ENCODE data around the gene RPS6KB2.

Gene RPS6KB2

DNA sequence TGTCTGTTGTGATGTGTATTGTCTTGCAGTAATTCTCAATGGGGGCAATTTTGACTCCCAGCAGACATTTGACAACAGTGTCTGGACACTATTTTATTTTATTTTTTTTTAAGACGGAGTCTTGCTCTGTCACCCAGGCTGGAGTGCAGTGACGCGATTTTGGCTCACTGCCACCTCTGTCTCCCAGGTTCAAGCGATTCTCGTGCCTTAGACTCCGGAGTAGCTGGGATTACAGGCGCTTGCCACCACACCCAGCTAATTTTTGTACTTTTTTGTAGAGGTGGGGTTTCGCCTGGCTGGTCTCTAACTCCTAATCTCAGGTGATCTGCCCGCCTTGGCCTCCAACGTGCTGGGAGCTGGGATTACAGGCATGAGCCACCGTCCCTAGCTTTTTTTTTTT lies 1.4 kb downstream of the RPS6KB2 start:
- no peak for DNase-seq

DNA sequence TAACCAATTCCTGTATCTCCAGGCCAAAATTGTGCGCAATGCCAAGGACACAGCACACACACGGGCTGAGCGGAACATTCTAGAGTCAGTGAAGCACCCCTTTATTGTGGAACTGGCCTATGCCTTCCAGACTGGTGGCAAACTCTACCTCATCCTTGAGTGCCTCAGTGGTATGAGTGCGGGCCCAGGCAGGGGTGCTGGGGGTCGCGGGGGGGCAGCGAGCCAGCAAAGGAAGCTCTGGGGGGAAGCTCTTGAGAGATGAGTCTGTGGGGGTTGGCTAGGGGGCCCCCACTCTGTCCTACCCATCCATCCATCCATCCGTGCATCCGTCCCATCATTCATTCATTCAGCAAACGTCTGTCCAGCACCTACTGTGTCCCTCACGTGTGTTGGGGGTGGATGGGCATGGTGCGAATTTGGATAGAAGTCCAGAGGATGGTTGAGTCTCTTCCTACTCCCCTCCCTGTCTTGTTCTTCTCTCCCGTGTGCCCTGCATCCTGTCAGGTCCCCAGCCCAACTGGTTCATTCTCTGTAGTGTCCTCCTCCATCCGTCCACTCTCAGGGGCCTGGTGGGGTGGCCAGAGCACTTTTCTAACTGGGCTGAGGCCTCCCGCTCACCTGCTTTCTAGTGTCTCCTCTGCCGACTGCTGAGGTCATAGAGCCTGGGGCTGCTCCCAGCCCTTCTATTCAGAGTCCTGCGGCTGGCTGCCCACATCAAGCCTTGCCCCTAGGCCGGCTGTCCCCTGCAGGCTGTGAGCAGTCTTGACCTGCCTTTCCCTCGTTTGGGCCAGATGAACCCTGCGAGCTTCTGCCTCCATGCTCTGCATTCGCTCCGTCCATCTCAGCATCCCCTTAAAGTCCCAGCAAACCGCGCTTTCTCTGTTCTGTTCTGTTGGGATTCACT lies 3.3 kb downstream of the RPS6KB2 start:
- no peak for DNase-seq

DNA sequence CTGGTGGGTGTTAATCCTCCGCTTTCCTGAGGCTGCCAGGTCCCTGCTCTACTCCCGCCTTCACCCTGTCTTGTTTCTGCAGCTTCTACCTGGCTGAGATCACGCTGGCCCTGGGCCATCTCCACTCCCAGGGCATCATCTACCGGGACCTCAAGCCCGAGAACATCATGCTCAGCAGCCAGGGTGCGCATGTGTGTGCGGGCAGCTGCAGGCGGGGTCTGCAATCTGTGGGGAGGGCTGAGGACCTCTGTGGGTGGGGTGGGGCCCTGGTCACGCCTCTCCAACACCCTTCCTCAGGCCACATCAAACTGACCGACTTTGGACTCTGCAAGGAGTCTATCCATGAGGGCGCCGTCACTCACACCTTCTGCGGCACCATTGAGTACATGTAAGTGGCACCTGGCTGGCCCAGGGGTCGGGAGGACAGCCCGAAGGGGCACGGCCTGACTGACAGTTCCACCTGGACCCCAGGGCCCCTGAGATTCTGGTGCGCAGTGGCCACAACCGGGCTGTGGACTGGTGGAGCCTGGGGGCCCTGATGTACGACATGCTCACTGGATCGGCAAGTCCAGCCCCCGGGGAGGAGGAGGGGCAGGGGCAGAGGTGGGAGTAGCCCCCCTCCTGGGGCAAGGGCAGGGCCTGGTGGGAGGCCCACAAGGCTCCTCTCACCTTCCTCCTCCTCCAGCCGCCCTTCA lies 4.5 kb downstream of the RPS6KB2 start:
- DNase-seq, result no peak

DNA sequence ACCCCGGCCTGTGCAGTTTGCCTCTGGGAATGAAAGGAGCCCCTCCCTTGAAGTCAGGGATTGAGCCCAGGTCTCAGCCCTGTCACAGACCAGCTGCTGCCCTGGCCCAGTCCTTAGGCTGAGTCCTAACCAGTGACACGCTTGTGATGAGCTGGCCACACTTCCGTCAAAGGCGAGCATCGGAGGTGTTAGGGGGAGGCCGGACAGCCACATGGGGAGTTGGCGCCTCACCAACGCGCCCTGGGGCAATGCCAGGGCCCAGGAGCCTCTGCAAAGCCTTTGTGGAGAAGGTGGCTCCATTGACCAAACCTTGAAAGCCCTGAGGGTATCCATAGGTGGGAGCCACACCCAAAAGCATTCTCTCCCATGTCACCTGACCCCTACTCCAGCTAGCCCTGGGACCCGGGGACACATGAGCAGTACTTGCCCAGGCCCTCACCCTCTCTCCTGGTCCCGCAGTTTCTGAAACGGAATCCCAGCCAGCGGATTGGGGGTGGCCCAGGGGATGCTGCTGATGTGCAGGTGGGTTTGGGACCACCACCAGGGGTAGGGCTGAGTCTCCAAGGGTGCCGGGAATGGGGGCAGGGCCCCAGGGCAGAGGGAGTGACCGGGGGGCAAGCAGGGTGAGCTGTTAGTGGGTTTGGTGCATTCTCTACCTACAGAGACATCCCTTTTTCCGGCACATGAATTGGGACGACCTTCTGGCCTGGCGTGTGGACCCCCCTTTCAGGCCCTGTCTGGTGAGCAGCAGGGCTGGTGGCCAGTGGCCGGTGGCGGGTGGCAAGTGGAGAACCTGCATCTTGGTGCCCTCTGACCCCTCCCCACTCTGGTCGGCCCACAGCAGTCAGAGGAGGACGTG lies 5.5 kb downstream of the RPS6KB2 start:
- DNase-seq, result no peak

DNA sequence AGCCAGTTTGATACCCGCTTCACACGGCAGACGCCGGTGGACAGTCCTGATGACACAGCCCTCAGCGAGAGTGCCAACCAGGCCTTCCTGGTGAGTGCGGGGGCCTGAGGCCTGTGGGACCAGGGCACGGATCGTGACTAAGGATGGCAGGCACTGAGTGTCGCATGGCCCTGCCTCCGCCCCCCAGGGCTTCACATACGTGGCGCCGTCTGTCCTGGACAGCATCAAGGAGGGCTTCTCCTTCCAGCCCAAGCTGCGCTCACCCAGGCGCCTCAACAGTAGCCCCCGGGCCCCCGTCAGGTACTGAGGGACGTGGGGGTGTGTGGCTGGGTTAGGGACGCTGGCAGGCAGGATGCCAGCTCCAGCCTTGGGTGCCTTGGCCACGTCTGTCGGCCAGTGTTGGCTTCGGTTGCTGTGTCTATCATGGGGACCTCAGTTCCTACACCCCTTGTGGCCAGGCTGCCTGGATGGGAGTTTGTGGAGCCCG lies 6.1 kb downstream of the RPS6KB2 start:
- DNase-seq, result no peak

DNA sequence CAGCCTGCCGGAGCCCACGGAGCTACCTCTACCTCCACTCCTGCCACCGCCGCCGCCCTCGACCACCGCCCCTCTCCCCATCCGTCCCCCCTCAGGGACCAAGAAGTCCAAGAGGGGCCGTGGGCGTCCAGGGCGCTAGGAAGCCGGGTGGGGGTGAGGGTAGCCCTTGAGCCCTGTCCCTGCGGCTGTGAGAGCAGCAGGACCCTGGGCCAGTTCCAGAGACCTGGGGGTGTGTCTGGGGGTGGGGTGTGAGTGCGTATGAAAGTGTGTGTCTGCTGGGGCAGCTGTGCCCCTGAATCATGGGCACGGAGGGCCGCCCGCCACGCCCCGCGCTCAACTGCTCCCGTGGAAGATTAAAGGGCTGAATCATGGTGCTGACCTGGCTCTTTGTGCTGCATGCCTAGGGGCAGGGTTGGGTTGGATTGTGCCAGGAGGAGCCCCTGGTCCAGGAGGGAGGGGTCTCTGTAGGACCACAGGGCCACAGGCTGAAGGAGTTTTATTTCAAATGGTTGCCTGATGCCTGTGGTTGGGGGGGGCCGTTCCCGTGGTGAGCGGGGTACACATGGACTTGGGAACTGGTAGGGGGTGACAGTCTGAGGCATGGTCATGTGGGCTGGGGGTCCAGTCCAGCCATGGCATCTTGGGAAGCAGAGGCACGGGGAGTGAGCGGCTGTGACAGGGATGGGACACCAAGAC lies 6.9 kb downstream of the RPS6KB2 start:
- DNase-seq, result no peak

DNA sequence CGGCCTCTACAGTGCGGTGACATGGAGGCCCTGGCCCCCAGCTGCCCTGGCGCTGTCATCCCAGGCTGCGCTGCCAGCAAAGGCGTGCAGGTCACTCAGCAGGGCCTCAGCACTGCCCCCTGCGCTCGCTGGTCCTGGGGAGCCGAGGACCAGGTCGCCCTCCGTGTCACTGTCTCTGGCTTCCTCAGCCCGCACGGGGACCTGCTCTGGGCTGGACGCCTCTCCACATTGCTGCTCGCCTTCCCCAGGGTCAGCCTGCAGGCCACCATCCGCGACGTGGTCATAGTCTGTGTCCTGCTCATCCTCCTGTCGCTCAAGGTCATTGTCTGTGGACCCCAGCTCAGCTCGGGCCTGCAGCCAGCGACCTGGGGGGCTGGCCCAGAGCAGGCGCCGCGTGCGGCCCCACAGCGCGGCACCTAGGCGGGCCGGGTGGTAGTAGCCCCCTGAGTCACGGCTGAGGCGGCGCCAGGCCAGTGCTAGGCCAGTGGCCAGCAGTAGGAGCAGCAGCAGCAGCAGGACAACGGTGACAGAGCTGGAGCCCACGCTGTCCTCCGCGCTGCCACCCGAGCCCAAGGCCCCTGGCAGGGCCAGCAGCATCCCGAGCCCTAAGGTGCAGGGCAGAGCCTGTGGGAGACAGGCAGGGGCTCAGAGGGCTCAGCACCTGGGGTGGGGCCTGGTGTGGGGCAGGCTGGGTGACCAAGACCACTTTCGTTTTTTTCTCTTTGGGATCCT lies 7.6 kb downstream of the RPS6KB2 start:
- no peak for DNase-seq

DNA sequence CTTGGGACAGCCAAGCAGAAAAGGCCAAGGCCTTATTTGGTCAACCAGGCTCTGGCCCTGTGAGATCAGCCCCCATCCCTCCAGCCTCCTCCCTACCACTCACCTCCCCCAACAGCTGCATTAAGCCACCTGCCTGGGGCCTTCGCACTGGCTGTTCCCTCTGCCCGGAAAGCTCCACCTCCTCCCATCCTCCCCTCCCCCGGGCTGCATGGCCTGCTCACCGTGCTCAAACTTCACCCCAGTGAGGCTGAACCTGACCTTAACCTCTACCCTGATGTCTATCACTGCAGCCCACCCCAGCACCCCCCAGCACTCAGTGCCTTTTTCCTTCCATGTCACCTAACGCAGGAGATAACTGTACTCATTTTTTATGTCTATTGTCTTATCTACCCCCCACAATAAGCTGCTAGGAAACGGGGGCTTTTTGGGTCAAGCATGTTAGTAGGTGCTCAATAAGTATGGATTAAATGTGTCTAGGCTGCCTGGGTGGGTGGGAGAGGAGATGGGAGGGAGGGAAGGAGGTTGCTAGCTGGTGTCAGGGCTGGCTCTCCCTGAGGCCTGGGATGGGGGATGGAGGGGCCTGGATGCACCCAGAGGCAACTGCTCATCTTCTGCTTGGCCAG lies 8.3 kb downstream of the RPS6KB2 start:
- no peak for DNase-seq

DNA sequence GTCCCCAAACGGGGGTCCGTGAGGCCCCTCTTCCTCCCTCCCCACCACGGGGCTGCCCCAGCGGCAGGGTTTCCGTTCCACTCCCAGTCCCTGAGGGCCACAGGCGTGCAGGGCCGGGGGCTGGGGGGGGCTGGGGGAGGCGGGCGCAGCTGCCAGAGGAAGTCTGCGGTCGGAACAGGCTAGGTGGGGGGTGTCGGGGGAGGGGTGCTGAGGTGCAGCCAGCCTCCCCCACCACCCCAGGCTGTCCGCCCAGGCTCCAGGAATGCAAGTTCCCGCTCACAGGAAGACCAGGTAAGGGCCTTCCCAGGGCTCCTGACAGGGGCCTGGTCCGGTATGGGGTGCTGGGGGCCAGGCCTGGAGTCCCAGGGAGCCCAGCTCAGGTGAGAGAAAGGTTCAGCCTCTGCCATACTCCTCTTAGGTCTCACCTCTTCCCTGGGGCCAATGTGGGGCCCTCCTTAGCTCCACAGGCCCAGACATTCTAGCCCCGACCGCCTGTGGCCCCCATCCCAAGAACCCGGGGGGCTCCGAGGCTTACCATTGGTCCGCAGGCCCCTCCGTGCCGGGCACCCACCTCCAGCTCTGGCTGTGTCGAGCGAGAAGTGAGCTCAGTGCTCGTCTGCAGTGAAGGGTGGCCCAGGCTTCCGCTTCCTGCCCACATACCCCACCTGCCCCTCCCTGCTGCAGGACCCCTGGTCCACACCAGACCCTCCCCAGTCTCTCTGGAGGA lies 9.0 kb downstream of the RPS6KB2 start, which contains the start of gene PTPRCAP:
TSS of gene PTPRCAP (minus strand) at position 601 of the 727 bp plus-strand sequence. CDS start at position 538, 63 bp downstream.
- DNase-seq, result peak; percentile 71

DNA sequence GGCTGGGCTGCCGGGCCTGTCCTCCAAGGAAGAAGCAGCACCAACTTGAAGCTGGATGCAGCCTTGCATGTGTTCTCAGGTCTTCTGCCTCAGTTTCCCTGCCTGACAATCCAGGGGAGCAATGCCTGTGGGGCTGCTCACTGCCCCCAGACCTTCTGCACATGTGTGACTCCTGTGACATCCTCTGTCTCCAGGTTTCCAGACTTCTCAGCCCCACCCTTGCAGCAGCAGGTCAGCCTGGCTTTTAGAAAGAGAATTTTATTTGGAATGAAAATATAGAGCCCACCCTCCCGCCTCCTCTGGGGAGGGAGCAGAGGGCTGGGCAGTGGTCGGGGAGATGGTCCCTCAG lies 9.5 kb downstream of the RPS6KB2 start:
- DNase-seq, result no peak

DNA sequence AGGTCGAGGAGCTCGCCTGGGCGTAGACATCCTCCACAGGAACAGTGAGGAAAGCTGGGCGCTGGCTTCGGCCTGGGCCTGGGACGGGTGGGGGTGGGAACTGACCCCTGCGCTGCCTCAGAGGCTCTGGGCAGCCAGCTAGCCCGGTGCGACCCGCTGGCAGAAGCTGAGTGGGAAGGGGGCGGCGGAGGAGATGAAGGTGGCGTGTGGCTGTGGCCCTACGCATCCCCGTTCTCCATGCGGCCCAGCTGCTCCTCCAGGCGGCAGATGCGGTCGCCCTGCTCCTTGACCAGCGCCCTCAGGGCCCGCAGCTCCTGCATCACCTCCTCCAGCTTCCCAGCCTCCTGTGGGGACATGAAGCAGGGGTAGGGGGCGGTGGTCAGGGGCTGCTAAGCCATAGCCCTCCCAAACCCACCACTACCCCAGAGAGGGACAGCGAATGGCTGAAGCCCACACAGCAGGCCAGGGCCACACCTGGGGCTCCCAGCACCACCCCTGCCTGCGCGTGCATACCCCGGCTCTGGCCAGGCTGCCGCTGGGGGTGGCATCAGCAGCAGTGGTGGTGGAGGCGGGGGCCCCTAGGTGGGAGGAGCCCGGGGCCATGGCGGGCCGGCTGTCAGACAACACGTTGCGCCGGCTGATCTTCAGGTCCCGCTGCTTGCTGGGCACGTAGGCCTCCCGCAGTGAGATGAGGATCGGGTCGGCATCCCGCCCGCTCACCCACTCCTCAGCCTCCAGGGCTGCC lies 10.0 kb downstream of the RPS6KB2 start:
- peak; percentile 71 for DNase-seq

DNA sequence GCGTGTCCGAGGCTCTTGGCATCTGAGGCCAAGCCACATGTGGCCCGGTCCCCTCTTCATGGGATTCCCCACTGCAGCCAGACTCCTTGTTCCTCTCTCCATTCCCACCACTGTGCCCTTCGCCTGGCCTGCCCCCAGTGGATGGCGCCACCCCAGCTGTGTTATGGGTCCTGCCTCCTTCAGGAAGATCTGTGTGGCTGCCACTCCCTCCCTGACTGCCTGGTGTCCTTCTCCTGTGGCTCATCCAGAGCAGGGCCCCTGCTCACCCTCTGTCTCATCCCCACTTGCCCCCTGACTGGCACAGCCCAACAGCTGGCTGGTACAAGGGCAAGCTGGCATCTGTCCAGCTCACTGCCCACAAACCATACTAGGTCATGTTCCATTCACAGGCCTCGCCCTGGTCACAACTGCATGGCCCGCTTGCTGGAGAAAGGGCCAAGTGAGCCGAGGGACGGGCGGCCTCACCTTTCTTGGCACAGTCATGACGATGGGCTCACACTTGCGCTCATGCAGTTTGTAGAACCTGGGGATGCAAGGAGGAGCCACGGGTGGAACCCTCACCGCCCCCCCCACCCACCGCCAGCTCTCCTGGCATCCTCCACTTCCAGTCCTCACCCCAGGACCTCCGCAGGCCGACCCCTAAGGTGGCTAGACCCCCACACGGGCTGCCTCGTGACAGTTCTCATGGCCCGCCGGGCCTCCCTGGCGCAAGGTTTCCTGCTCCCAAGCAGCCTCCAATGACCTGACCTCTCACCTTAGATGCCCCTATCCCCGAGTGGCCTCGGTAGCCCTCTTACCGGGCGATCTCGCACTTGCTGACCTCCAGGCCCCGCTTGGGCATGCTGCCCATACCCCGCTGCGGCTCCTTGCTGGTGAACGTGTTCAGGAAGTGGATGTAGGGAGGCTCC lies 11.3 kb downstream of the RPS6KB2 start:
- no peak for DNase-seq

DNA sequence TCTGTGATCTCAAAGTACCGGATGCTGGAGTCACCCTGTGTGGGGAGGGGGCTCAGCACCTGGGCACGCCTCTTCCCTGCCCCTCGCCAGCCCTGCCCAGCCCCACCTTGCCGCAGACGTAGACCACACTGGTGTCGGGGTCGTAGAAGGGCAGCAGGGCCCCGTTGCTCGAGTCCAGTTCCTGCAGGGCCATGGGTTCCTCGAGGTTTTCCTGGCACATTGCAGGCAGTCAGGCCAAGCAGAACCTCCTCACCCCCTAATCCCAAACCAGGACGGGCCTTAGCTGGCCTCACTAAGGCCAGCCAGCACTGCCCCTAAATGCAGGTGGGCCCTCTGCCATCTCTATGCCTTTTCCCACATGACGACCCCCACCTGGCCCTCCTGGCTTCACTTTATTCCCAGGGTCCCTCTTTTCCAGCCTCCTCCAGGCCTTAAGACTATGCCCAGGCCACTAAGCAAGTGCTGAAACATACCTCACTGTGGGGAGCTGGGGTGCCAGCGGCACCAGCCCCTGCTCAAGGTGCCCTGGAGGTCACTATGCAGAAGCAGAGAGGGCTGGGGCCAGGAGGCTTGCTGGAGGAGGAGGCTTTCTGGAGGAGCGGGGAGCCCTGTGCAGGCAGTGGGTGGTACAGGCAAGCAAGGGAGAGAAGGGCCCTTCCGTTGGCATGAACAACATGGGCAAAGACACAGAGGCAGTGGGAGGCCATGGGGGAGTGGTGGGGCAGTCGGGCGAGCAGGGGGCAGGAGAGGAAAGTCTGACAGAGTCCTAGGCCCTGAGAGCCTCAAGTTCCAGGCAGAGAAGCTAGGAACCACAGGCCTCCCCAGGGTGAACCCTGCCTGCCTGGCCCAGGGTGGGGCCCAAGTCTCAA lies 12.2 kb downstream of the RPS6KB2 start:
- no peak for DNase-seq

DNA sequence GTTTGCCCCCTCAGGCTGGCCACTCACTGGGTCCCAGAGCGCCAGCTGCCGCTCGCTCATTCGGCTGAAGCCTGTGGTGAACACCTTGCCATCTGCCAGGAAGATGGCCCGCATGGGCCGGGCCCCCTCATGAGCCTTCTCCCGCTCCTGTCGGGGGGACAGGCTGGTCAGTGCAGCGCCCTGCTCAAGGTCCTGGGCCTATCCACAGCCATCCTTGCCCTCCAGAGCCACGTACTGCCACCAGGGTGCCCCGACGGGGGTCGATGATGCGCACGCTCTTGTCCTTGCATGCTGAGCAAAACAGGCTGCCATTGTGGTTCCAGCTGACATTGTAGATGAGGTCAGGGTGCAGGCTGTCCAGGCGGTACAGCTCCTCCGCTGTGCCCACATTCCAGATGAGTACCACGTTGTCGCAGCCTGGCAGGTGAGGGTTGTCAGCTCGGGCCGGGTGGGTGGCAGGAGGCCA lies 12.8 kb downstream of the RPS6KB2 start:
- DNase-seq, result no peak

DNA sequence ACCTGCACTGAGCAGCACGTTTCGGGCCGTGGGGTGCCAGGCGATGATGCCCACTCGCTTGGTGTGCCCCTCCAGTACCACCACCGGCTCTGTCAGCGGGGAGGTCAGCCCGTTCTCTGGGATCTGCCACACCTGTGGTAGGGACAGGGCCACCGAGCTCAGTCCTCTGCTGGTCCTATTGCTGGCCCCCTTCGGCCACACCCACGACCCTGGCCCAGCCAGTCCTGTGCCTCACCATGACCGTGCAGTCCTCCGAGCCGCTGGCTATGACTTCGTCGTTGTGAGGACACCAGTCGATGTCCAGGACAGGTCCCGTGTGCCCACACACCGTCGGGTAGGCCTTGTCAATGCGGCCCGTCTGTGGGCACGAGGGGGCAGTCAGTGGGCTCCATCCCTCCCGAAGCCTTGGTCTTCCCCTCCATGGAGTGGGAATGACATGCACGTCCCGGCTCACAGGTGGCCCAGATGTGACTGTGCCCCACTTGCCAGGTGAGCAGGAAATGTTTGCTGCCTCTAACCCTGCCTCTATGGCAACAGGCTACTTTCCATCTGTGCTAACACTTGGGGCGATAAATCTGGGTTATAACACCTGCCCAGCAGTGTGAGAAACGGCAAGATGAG lies 13.5 kb downstream of the RPS6KB2 start:
- no peak for DNase-seq

DNA sequence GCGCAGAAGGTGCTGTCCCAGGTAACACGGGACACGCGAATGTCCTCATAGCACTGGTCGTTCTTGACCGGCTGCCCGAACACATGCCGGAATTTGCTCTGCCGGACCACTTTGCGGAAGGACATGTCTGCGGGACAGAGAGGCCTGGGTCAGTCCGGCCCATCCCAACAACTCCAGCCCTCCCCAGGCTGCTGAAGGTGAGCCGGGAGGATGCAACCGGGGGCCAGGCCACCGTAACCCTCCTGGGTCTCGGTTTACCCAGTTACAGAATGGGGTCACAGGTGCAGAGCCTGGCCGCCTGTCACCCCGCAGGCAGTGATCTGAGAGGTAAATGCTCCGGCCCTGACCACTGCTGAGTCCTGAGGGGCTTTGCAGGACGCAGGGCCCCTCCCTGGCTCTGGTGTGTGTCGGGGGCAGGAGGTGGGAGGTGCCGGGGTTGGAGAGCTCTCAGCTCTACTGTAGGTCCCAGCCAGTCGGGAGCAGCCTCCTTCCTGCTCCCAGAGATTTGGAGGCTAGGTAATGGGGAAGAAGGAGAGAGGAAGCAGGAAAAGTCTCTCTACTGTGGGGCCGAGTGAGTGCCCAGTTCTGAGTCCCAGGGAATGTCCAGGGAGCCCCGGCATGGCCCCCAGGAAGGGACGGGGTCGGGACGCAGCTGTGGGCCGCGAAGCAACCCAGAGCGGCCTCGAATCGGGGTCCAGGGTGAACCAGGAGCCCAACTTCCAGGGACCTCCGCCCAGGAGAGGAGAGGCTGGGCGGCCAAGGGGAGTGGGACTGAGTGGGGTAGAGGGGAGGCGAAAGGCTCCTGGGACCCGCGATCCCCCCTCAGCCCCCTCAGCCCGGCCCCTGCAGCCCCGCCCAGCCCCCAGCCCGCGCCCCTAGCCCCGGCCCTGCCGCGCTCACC lies 14.5 kb downstream of the RPS6KB2 start:
- DNase-seq, result no peak

Data from effector CD4-positive, alpha-beta T cell (primary cell).